Lower leg skin (tissue), 4 donors: ENCODE measurements around the gene MED27. TPM values are rescaled to one million over a fixed set of nuclear protein-coding genes. Genes with fewer than 3 reads are reported as not detected.

Experiments
- DNase-seq, 2 donors: peaks; one replicate each; pipeline ENCODE4 v3.0.0-alpha.2; 2019; ENCODE audit warnings: low spot score in 2 of 2
- H3K4me3 ChIP-seq: fragments of 200-600 bp; sonication (generic); 2 replicates; pipeline ENCODE4 v1.5.1; 2017; ENCODE audit warnings: mild to moderate bottlenecking, low read depth; ENCODE audit not compliant: poor library complexity, severe bottlenecking
- CTCF ChIP-seq, 3 donors: fragments of 450-650 bp; IDR thresholded peaks; one replicate each; pipeline ENCODE4 v1.5.1; 2016; ENCODE audit warnings: antibody characterized with exemption in 3 of 3, mild to moderate bottlenecking in 3 of 3, moderate library complexity in 2 of 3
- POLR2A ChIP-seq, 2 donors: fragments of 450-650 bp; IDR thresholded peaks; one replicate each; pipeline ENCODE4 v1.6.1; 2016 to 2017; ENCODE audit warnings: antibody characterized with exemption in 2 of 2, mild to moderate bottlenecking in 1 of 2, moderate library complexity in 1 of 2
- WGBS, 2 donors: methylation state at CpG; one replicate each; pipeline ENCODE4 v1.1.5; 2018; 5-methylcytosine and 5-hydroxymethylcytosine counted together
- intact Hi-C: fragments of 100-400 bp; cut with DNase I; formaldehyde crosslinking; loops from one replicate; pipeline ENCODE4 v1.15.0; 2023; ENCODE audit warnings: low total_unique reads
- total RNA-seq, 4 donors: library from RNA; depleted of rRNA; stranded (reverse); fragments of >200 nt; gene quantifications; one replicate each; pipeline ENCODE4 v1.1.0, GENCODE V29; 2016

Gene MED27
- total RNA-seq, 4 donors from 2014 or later = 15.4 to 20.3 (median 16.5) TPM

DNA sequence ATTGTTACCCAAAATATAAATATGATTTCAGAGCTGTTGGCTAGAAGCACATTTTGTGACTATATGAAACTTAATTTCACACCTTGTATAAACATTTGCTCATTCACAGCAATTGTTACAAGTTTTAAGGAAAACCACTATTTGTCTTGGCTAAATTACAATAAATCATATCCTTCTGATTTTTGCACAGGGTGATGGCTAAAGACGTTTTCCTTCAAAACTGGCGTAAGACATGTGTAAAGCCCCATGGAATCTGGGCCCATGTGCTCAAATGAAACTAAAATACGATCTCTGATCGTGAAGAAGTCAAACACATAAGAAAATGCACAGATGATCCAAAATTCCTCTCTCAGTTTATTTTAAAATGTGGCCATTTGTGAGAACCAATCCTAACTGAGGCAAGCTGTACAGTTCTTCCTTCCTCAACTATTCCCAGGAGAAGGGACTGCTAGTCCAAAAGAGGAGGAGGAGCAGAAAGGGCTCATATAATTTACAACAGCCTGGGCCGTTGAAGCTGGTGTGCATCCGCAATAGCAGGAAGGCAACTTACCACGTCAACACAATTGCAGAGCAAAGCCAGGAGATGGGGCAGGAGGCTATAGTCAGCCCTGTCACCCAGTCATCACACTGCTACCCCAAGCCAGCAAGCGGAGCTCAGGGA lies 98.4 kb downstream of the MED27 start:
- no peak overlapping the region for H3K4me3 ChIP-seq

GRCh38 chr9:131980267-131981016 lies 99.2 kb downstream of the MED27 start:
- H3K4me3 ChIP-seq = no peak overlapping the region
- WGBS, 2 donors = 67 to 68% methylated on average over 8 of the region's 8 CpGs
- TF ChIP-seq POLR2A (IDR thresholded peaks at IDR 0.05) (no peak), CTCF (IDR thresholded peaks at IDR 0.05) (no peak)
- no peak for DNase-seq
- intact Hi-C loops = no loop called here

More for the DNA sequence above, 98.4 kb downstream of the MED27 start:
- intact Hi-C loops = no loop called here
- TF ChIP-seq POLR2A (IDR thresholded peaks at IDR 0.05) = no peak
- no peak for TF ChIP-seq CTCF (IDR thresholded peaks at IDR 0.05)
- WGBS, 2 donors = 63 to 73% methylated on average over 8 of the region's 8 CpGs
- no peak for DNase-seq

DNA sequence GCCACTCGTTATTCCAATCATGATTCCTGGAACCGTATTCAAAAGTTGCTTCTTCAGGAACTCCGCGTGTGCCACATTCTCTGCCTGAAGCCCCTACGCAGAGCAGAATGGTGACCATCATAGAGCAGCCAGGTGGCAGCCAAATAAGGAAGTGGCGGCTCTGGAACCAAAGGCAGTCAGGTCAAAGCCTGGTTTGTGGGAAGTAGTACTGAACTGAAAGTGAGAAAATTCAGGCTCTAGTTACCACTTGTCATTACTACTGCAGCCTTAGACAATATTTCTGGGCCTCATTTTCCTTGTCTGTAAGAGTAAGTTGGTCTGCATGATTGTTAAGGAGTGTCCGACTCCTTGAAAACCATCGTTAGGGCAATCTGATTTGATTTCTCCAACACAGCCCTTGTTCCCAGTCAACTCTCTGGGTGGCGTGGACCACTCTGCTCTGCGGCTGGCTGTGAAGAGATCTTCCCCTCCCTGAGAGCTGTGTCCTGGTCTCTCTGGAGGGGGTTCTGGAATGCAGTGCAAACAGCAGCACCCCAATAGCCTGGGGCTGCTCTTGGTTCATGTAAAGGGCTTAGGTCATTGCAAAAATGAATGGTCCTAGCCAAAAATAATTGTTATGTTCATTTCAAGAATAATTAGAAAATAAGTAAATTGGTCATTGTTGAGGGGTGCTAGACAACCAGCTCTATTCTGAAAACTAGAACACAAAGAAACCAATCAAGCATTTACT lies 102.4 kb downstream of the MED27 start:
- WGBS, 2 donors = 91 to 92% methylated on average over 10 of the region's 10 CpGs
- no peak for DNase-seq
- intact Hi-C loops = no loop called here
- no peak overlapping the region for H3K4me3 ChIP-seq
- no peak for TF ChIP-seq CTCF (IDR thresholded peaks at IDR 0.05)
- TF ChIP-seq POLR2A (IDR thresholded peaks at IDR 0.05) = no peak

- 82 to 87% methylated on average over 5 of the region's 5 CpGs for WGBS, 2 donors
- TF ChIP-seq CTCF (IDR thresholded peaks at IDR 0.05) = no peak
- no peak for TF ChIP-seq POLR2A (IDR thresholded peaks at IDR 0.05)
- no peak for DNase-seq
- intact Hi-C loops = no loop called here
- no peak overlapping the region for H3K4me3 ChIP-seq
These were observed 103.2 kb downstream of the MED27 start for GRCh38 chr9:131976157-131977108.

- no peak for DNase-seq
- H3K4me3 ChIP-seq = no peak overlapping the region
- TF ChIP-seq CTCF (IDR thresholded peaks at IDR 0.05) (no peak), POLR2A (IDR thresholded peaks at IDR 0.05) (no peak)
- intact Hi-C loops = no loop called here
These were observed 106.8 kb downstream of the MED27 start for GRCh38 chr9:131972889-131973288.
